Stimulated activated CD4-positive, alpha-beta T cell treated with anti-CD3 and anti-CD28 coated beads, Interleukin-1b, Interleukin-23, amount 100 ng/mL, for 1 hour (primary cell): Measurements from ENCODE around the gene NKX2-3.

Experiments
- DNase-seq, 2 donors: peaks; one replicate each; pipeline ENCODE4 v3.0.0-alpha.2; 2020; ENCODE audit warnings: low read depth in 2 of 2

NKX2-3 gene

DNA sequence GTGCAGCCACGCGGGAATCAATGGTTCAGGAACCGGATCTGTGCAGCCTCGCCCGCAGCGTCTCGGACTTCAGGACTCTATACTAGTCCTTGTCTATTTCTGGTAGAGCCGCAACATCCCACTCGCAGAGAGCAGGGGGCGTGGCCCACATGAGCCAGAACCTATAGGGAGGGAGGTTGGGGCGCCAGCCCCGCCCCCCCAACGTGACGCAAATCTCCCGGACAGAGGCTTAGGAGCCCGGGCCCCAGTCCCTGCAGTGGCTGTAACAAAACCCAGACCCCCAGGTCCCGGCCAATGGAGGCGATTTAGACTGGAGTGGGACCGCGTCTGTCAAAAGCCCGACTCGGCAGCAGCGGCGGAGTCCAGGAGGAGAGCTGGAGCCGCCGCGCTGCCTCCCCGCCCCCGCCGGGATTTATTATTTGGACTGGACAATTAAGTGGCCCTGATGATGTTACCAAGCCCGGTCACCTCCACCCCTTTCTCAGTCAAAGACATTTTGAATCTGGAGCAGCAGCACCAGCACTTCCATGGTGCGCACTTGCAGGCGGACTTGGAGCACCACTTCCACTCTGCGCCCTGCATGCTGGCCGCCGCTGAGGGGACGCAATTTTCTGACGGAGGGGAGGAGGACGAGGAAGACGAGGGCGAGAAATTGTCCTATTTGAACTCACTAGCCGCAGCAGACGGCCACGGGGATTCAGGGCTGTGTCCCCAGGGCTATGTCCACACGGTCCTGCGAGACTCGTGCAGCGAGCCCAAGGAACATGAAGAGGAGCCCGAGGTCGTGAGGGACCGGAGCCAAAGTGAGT lies at the start of gene NKX2-3:
TSS of gene NKX2-3 (plus strand) at position 256 of the 809 bp plus-strand sequence. CDS start at position 446, 190 bp downstream.
- DNase-seq: no peak

DNA sequence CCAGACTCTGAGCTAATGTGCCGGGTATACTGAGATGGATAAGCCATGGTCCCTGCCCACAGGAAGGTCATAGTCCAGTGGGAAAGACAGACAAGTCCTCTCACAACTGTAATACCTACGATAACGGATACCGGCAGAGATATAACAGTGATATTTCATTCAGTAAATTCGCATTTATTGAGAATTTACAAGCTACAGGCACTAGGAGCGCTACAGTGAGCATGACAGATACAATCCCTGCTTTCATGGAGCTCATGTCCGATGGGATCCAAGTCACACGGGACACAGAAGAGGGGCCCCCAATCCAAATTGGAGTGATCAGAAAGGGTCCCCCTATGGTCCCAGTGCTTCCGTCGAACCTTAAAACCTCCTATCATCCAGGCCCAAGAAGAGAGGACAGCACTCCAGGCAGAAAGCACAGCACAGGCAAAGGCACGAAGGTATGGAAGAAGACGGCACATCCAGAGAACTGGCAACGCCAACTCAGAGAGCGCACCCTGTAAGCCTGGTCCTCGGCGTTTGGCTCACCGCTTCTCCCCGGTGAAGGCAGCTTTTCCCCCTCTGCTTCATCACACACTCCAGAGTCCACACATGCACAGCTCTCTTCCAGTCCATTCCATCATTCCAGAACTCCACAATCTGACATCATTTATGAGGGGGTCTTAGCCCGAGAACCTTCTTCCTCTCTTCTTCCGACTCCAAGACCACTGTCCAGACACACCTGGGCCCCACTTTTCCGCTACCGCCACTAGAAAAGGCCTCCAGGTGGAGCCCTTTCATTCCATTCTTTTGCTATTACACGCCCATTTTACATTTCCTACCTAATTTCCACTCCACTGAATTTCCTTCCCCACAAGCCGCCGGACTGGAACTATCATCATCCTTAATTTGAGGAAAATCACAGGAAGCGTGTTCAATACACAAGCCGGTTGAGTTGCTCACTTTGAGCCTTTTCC lies 47.8 kb upstream of the NKX2-3 start:
- DNase-seq: no peak

DNA sequence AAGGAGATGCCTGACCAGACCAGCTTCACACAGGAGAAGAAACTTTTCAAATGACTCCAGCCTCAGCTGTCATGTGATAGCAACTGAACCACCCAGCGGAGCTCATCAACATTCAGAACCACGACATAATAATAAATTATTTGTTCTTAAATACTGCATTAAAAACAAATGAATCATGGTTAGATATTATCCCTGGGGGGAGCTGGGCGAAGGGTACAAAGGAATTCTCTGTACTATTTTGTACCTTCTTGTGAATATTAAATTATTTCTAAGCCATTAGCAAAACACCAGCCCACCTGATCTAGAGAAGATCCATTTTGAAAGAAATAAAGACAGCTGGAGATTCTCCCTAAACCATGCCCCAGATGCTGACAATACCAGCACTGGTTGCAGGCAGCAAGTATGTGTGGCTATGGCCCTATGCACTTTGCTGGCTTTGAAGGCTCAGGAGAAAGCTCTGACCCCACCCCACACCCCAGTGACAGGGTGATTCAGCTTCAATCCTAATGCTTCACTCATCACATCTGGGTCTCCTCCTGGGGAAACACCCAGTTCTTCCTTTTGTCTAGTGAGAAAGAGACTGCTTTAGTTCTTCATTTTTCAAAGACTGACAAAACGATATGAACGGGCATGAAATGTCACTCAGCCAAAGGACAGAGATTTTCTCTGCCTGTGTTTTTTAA lies 45.5 kb upstream of the NKX2-3 start:
- no peak for DNase-seq

DNA sequence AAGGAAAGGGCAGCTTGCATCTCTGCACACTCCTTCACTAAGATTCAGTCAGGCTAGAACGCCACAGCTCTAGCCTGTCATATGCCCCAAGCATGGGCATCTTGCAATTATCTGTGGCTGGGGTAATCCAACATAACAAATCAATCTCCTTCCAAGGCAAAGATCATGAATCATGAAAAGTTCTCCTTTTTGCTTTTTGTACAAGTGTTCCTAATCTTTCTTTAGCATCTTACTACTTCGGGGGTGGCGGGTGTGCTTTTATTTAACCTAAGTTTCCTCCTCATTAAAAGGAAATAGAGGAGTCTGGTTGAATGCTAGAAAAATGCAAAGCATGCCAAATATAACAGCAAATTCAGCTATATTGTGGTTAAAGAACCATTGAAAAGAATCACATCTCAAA lies 43.5 kb upstream of the NKX2-3 start:
- DNase-seq: no peak

DNA sequence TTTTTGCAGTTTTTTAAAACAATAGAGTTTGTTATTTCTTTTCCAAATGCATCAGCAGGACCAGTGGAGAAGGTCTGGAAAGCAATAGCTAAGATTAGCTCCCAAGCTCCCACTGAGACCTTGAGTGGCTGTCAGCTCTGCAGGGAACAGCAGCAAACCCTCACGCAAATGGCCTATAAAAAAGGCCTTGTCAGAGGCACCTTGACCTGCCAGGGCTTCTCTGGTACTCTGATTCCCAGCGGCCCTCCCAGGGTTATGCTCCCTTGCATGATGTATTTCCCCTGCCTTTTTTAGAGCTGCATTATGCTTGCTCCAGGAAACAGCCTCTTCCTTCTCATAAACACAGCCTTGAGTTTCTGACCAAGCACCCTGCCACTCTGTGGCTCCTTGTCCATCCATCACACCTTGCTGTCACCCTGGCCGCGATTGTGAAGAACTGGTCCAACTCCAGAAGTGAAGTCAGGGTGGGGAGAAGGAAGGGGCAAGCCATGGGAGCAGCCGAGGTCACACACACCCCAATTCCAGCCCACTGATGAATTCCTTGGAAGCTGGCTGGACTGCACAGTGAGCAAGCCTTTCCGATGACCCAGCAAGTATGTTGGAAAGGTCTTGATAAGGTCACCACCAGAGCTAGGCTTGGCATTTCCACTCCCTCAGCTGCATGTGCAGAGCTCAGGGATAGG lies 35.3 kb upstream of the NKX2-3 start:
- no peak for DNase-seq

DNA sequence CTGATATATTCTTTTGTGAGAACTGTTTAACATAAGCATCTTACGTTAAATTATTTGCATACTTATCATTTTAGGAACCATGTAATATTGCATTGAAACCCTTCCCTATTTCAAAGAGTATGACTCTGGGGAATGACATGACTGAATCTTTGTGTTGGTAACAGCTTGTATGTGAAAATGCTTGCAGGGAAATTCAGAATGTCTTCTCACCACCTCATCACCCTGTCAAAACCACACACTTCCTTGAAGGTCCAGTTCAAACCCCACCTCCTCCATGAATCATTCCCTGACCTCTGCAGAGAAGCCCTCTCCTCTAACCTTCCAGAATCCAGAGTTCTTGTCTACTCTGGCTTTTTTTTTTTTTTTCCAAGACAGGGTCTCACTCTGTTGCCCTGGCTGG lies 26.3 kb upstream of the NKX2-3 start:
- no peak for DNase-seq

DNA sequence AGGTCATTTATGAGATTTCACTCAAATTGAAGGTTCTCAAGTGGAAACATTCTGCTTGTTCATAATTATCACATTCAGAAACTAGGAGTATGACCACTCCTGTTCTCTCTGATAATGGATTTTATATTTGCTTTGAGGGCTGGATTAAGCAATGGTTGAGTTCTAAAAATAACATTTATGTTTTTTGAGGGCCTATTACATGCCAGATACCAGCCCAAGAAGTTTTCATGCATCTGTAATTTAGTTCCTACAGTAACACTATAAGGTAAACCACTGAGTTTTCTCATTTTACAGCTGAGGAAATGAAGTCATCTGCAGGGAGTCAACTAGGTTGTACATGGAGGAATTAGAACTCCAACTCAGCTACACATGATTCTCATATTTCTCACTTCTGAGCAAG lies 25.5 kb upstream of the NKX2-3 start:
- no peak for DNase-seq

DNA sequence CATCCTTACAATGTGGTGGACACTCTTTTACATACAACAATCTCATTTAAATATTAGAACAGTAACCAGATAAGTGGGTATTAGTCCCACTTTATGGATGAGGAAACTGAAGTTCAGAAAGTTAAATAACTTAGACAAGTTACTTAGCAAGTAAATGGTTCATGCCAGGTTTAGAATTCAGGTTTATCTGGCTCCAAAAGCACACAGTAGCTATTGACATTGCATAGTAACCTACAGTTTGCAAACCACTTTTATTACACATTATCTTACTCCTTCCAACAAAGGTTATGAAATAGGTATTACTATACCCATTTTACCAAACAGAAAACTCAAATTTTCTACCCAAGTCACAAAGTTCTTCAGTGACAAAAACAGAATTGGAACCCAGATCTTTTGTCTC lies 19.7 kb upstream of the NKX2-3 start:
- no peak for DNase-seq

DNA sequence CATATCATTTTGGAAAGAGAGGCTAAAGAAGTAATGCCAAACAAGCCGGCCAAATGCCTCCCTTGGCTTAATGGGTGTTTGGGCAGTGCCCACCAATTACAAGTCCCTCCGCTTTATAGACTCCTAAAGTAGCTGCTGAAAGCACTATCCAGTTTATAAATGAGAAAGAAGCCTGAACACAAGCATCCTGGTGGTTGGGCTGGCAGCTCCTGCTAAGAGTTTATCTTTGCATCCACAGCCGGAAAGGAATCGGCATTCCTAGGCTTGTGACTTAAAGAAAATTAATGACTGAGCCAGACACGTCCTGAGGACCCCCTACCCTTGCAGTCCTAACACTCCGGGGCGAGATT lies 13.1 kb upstream of the NKX2-3 start:
- DNase-seq: no peak

DNA sequence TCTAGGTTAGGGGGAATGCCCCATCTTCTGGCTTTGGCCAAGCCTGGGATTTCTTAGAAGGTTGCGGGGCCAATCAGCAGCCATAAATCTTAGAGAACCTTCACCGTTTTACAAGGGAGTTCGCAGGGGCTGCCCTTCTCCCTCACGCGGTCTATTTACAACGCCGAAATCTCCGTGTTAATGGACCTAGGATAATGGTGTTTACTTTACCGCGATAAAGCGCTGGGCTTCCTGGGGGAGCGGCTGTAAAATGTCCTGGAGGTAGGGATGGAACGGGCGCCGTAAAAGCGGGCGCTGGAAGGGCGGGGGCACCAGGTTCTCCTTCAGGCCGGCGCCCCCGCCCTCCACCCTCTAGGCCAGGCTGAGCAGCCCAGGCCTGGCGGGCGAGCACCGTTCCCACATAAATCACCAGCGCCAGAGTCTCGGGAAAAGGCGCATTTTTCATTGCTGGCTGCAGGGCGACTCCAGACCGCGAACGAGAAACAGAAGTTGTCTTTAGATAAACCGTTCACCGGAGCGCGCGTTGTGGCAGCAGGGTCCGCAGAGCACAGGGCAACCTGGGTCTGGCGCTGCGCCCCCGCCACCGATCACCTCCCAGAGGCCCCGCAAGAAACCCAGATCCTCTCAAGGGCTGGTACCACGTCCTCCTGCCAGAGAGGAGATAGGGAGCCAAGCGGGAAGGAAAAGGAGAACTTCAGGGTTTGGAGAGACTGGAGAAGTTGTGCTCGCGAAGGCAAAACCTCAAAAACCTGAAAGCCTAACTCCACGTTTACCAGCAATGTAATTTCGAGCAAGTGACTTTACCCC lies 12.5 kb upstream of the NKX2-3 start:
- DNase-seq: no peak

DNA sequence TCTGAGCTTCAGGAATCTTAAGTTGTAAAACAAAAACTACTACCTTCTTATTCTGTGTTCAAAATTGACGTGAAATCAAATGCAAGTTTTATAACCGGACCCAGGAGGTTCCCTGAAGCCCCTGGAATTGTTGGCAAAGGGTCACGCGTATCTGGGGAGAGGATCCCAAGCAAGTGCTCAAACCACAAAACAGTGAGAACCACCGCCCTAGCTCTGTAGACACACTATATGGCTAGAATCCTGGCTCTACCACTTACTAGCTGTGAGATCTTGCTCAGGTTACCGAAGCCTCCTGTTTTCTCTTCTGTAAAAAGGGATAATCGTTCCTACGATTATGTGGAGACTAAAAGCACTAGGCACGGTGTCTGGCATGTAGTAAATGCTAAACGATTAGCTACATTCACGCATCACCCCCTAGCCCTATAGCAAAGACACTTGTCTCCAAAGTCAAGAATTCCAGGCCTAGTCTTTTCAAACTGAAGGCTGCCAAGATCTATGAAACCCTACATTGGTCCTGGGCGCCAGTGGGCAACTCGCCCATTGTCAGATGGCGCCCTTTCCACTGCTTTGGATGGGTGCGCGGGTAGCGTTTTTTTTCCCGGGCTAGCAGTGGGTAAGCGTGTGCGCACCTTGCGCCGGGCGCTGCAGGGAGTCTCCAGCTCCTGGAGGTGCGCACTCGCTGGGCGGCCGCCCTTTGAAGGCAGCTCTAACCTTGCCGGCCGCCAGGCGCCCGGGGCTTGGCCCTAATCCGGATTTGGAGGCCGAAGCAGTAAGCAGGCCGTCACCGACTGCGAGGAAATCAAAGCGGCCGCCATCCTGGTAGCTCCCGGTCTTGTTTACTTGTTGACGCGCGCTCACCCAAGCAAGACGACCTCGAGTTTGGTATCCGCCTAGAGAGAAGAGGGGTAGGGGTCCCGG lies 11.6 kb upstream of the NKX2-3 start:
- DNase-seq: no peak

DNA sequence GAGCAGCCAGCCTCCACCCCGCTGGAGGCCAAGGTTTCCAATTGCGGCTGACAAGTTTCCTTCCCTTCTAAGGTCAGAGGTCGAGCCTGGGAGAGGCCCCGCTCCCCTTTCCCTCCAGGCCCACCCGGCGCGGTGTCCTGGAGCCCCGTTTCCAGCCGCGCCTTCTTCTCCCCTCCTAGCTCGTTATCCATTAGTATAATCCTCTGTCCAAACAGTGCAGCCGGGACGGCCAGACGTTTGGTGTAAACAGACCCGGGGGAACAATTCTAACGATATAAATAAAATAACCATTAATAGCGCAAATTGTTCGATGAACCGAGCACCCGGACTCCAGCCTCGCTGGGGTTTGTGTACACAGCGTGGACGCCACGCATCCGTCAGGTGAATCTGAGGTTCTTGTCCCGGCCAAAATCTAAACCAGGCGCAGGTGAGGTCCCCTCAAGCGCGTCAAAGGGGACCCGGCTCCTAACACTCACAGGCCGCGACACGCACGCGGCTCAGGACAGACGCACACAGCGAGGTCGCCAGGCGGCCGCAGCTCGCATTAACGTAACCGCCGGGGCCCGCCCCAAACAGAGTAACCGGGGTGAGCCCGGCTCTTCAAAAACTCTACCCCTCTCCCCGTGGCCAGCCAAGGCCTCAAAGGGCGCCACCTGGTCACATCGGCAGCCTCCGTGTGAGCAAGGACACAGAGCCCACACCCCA lies 10.8 kb upstream of the NKX2-3 start:
- DNase-seq: no peak

DNA sequence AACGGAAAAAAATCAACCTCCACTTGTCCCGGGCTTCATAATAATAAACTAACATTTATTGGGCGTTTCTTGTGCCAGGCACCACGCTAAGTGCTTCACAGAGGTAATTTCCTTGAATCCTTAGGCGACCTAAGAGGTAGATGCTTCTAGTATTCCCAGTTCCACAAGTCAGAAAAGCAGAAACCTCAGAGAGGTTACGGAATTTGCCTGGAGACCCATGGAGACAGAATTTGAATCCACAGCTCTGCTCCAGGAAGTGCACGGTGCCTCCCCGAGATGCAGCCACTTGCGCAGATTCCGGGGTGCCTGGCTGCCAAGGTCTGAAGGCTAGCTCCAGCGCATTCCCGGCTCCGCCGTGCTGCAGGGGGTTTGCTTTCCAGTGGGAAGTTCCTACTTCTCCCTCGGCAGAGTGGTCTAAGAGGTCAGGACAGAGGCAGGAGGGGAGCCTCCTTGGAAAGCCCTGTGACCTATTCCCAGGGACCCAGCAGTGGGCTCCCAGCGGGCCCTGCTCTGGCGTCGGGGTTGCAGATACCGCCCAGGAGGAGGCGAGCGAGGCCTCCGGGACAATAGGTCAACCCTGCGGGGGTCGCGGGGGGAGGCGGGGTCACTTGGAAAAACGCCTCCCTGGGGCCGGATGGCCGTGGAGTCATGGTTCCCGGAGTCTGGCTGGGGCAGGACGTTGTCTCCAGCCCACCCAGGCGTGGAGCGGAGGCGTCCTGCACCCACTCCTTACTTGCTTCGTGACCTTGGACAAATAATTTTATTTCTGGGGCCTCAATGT lies 10.1 kb upstream of the NKX2-3 start:
- DNase-seq: no peak

DNA sequence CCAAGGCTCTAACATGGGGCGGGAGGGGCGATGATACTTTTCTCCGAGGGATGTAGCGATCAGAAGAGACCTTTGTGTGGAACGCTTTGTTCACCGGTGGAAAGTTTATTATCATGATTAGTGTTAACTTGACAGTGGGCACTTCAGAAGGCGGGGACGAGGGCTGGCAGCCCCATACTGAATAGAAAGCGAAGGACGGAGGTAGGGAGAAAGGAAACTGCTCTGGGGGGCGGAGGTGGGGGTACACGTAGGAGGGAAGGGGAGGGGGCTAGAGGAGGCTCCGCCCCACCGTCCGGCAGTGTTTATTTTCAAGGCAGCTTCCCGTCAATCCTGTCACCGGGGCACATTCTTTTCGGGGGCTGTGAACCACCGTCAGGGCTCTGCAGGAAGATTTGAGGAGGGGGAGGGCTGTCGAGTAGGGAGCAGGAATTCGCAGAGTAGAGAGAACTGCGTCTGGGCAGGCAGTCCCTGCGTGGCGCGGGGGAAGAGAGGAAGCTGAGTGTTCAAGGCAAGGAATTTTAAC lies 9.4 kb upstream of the NKX2-3 start:
- DNase-seq: no peak

DNA sequence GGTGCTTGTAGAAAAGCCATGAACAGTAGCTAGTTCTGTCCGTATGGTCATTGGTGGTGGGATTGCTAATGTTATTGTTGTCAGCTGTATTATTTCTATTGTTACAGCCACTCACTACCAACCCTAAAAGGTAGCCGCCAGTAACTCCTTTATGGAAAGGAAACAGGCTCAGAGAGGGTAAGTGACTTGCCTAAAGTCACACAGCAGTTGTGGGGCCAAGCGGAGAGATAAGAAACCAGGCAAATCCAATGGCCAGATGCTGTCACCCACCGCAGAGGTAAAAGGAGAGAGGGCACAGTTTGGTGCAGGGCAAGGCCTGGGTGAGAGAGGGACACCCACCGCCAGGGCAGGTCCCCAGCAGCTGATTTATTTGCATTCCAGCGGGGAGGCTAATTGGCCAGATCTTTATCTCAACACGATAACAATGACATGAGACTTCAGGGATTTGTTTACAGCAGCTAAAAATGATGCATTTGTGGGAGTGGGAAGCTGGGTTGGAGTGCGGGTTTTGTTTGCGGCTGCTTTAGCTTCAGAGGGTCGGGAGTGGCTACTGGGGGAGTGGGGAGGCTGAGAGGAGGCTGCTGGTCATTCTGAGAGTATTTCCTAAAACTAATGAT lies 8.6 kb upstream of the NKX2-3 start:
- DNase-seq: no peak

DNA sequence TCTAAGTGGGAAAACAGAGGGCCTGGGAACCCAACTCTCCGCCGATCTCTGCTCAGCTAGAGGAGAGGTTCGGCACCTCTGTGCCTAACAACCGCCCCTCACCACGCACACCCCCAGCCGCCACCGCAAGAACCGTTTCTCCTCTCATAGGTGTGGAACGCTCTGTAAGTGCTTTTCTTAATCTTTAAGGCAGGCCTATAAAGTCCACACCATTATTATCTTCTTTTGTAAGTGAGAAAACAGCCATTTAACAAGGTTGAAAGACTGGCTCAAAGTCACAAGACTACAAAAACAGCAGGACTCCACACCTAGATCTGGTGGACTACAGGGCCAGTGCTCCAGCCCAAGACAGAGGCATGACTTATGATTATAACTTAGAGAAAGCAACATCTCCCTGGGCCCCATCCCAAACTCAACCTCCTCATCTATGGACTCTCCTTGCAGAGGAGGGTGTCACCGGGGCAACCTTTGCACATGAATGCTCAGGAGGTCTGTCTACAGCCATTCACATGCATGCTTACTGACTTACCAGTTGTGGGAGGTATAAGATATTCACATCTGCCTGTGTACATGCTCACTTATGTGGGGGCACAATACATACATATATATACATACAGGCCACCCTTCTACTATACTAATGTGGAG lies 7.9 kb upstream of the NKX2-3 start:
- DNase-seq: no peak

DNA sequence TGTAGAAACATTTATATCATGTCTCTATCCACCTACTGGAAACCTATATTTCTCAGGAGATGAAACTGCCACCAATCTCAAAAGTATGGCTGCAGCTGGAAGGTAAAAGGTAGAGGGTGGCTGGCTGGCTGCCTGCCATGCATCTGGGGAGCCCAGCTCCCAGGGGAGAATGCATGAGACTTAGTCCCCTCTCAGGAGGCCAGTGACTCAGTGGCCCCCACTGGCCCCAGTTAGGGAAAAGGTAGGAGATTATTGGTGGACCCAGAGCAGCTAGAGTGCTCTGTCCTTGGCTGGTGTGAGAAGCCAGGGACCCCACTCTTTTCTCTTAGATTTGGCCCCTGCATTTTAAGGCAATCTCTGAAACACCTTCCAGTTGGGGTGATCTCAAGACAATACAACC lies 6.8 kb upstream of the NKX2-3 start:
- no peak for DNase-seq
